D721Med (cell line): Measurements from ENCODE around the gene C17orf58.
"Not testable (repeated sequence)": the region's sequence is repeated elsewhere in the genome, so short reads cannot be mapped to it uniquely, and the experiment has no call there.

Source experiments
- DNase-seq: peaks from one replicate; pipeline ENCODE4 v3.0.0; 2011; ENCODE audit warnings: low spot score; ENCODE audit not compliant: insufficient read length
- FAIRE-seq: peaks from 2 replicates; lab custom pipeline; 2011; peaks lifted over from hg19 to GRCh38; lab: Jason Lieb, UNC
- CTCF ChIP-seq: IDR thresholded peaks from 2 replicates; pipeline ENCODE4 v1.5.1; 2012; ENCODE audit warnings: mild to moderate bottlenecking, control low read depth; ENCODE audit not compliant: insufficient read depth; ENCODE audit errors: missing control alignments

C17orf58 gene

GRCh38 chr17:67974185-67974584 lies 22.1 kb downstream of the C17orf58 start:
- no peak for TF ChIP-seq CTCF
- FAIRE-seq (no peak), DNase-seq (no peak)

- TF ChIP-seq CTCF, result no peak
- no peak for FAIRE-seq
- no peak for DNase-seq
Observed at GRCh38 chr17:67970783-67971182, 25.5 kb downstream of the C17orf58 start.

- DNase-seq, FAIRE-seq: not testable (repeated sequence)
- TF ChIP-seq CTCF, result peak; percentile 81
Observed at GRCh38 chr17:67963145-67963572, 33.1 kb downstream of the C17orf58 start.

GRCh38 chr17:67962156-67962555 lies 34.1 kb downstream of the C17orf58 start:
- not testable (repeated sequence) for FAIRE-seq, DNase-seq

GRCh38 chr17:67960276-67960675 lies 36.0 kb downstream of the C17orf58 start:
- not testable (repeated sequence) for DNase-seq, FAIRE-seq

- TF ChIP-seq CTCF, result no peak
- FAIRE-seq, result no peak
- DNase-seq, result no peak
Observed at GRCh38 chr17:67959510-67959909, 36.8 kb downstream of the C17orf58 start.

GRCh38 chr17:67950945-67951344 lies 45.3 kb downstream of the C17orf58 start:
- DNase-seq, result no peak

GRCh38 chr17:67947325-67947813 lies 48.9 kb downstream of the C17orf58 start:
- DNase-seq (no peak), FAIRE-seq (no peak)
- TF ChIP-seq CTCF, result no peak

More at GRCh38 chr17:67950945-67951344, 45.3 kb downstream of the C17orf58 start:
- TF ChIP-seq CTCF, result no peak
- no peak for FAIRE-seq
